Glutamatergic neuron (in vitro differentiated cells): ENCODE results near the gene PRICKLE2. TPM values are rescaled to one million over a fixed set of nuclear protein-coding genes. Genes with fewer than 3 reads are reported as not detected.

Source experiments
- DNase-seq: peaks from one replicate; pipeline ENCODE4 v3.0.0; 2022
- H3K27ac Mint-ChIP-seq: one replicate; pipeline ENCODE4 v1.8.0; 2020; ENCODE audit warnings: mild to moderate bottlenecking, mixed read lengths, inconsistent platforms; ENCODE audit not compliant: unreplicated experiment
- H3K27me3 Mint-ChIP-seq: one replicate; pipeline ENCODE4 v1.8.0; 2020; ENCODE audit warnings: mild to moderate bottlenecking, moderate library complexity, mixed read lengths, inconsistent platforms; ENCODE audit not compliant: unreplicated experiment
- H3K36me3 Mint-ChIP-seq: one replicate; pipeline ENCODE4 v1.8.0; 2020; ENCODE audit warnings: mild to moderate bottlenecking, mixed read lengths, inconsistent platforms; ENCODE audit not compliant: unreplicated experiment
- H3K4me1 Mint-ChIP-seq: one replicate; pipeline ENCODE4 v1.8.0; 2020; ENCODE audit warnings: mild to moderate bottlenecking, low read depth, mixed read lengths, inconsistent platforms; ENCODE audit not compliant: unreplicated experiment
- H3K4me3 Mint-ChIP-seq: one replicate; pipeline ENCODE4 v1.8.0; 2020; ENCODE audit warnings: mild to moderate bottlenecking, mixed read lengths, inconsistent platforms; ENCODE audit not compliant: unreplicated experiment
- H3K9me3 Mint-ChIP-seq: one replicate; pipeline ENCODE4 v1.8.0; 2020; ENCODE audit warnings: mild to moderate bottlenecking, moderate library complexity, mixed read lengths, inconsistent platforms; ENCODE audit not compliant: unreplicated experiment
- CTCF ChIP-seq: fragments of 200-600 bp; sonication (generic); IDR thresholded peaks from one replicate; pipeline ENCODE4 v1.5.0; 2021; ENCODE audit not compliant: partially characterized antibody, unreplicated experiment
- total RNA-seq: library from RNA; stranded (reverse); fragmentation: NEBNext Ultra II Directional; extraction: Animal tissue kit (Norgen Biotek cat#: 25700); gene quantifications from one replicate; pipeline ENCODE4 v1.2.1, GENCODE V29; 2021; ENCODE audit not compliant: unreplicated experiment

Gene PRICKLE2
- total RNA-seq, 1 donor from 2014 or later: 18.9 TPM

GRCh38 chr3:64078966-64079365, 146.3 kb downstream of the PRICKLE2 start:
- Mint-ChIP-seq H3K27ac (no peak overlapping the region), H3K9me3 (peaks cover 6% of the 10 kb centered on the region), H3K27me3 (no peaks in the 10 kb centered on the region), H3K4me1 (peaks cover 6% of the 10 kb centered on the region), H3K4me3 (no peak overlapping the region), H3K36me3 (peaks cover 5% of the 10 kb centered on the region)
- DNase-seq: no peak
- TF ChIP-seq CTCF: no peak

GRCh38 chr3:64074895-64075679, 150.2 kb downstream of the PRICKLE2 start:
- peaks cover 8% of the 10 kb centered on the region for H3K27me3 Mint-ChIP-seq
- peaks cover 12% of the 10 kb centered on the region for H3K9me3 Mint-ChIP-seq
- no peak for DNase-seq
- no peak overlapping the region for H3K4me3 Mint-ChIP-seq
- no peak for TF ChIP-seq CTCF
- H3K36me3 Mint-ChIP-seq: peaks cover 9% of the 10 kb centered on the region
- H3K27ac Mint-ChIP-seq: no peak overlapping the region
- H3K4me1 Mint-ChIP-seq: peaks cover 25% of the 10 kb centered on the region

- no peak overlapping the region for H3K4me3 Mint-ChIP-seq
- peaks cover 9% of the 10 kb centered on the region for H3K36me3 Mint-ChIP-seq
- peak overlapping the region; percentile 99 for H3K27ac Mint-ChIP-seq
- H3K9me3 Mint-ChIP-seq: peaks cover 12% of the 10 kb centered on the region
- H3K27me3 Mint-ChIP-seq: peaks cover 8% of the 10 kb centered on the region
- peaks cover 25% of the 10 kb centered on the region for H3K4me1 Mint-ChIP-seq
- DNase-seq: no peak
- TF ChIP-seq CTCF: no peak
Measured at GRCh38 chr3:64074060-64074459, 151.2 kb downstream of the PRICKLE2 start.

GRCh38 chr3:64073158-64073761, 152.0 kb downstream of the PRICKLE2 start:
- Mint-ChIP-seq H3K9me3 (peaks cover 9% of the 10 kb centered on the region), H3K4me1 (peaks cover 25% of the 10 kb centered on the region), H3K27ac (peak overlapping the region; percentile 99), H3K27me3 (peaks cover 8% of the 10 kb centered on the region), H3K4me3 (peak overlapping the region; percentile 84), H3K36me3 (peaks cover 9% of the 10 kb centered on the region)
- peak; percentile 35 for DNase-seq
- no peak for TF ChIP-seq CTCF

GRCh38 chr3:64072126-64072525, 153.1 kb downstream of the PRICKLE2 start:
- peak overlapping the region; percentile 56 for H3K27ac Mint-ChIP-seq
- peaks cover 25% of the 10 kb centered on the region for H3K4me1 Mint-ChIP-seq
- H3K9me3 Mint-ChIP-seq: peaks cover 9% of the 10 kb centered on the region
- H3K27me3 Mint-ChIP-seq: peaks cover 8% of the 10 kb centered on the region
- no peak overlapping the region for H3K4me3 Mint-ChIP-seq
- TF ChIP-seq CTCF: no peak
- DNase-seq: no peak
- H3K36me3 Mint-ChIP-seq: peaks cover 9% of the 10 kb centered on the region
